HCT116 (cell line): ENCODE measurements around the gene TBC1D17. TPM values are rescaled to one million over a fixed set of nuclear protein-coding genes. Genes with fewer than 3 reads are reported as not detected.

ENCODE experiments used
- ATAC-seq: fragments of 200-7000 bp; cut with Tn5 transposase; 2 replicates; pipeline ENCODE4 v1.9.1; 2020; ENCODE audit warnings: mild to moderate bottlenecking, moderate library complexity
- BruUV-seq: library from RNA; stranded (reverse); fragments of 400-500 nt; replicated peaks from 2 replicates; lab custom pipeline; 2021; lab: Mats Ljungman, UMichigan
- CTCF ChIA-PET: fragments of 300-600 bp; sonication (Branson Sonifier 250); formaldehyde crosslinking; loops from one replicate; lab custom pipeline; 2021; ENCODE audit warnings: antibody characterized with exemption; lab: Charles Lee
- POLR2A ChIA-PET: fragments of 300-600, 350-600 bp; sonication (Branson Sonifier 250); formaldehyde crosslinking; loops from one replicate; lab custom pipeline; 2021; ENCODE audit warnings: antibody characterized with exemption; lab: Charles Lee
- RAD21 ChIA-PET, 2 experiments: fragments of 300-600 bp; sonication (Branson Sonifier 250); formaldehyde crosslinking; loops; one replicate each; lab custom pipeline; 2023; ENCODE audit warnings: low total read pairs in 2 of 2; ENCODE audit not compliant: uncharacterized antibody in 2 of 2, unreplicated experiment in 2 of 2, low non-redundant PET in 1 of 2; lab: Charles Lee
- DNase-seq: peaks from one replicate; pipeline ENCODE4 v3.0.0-alpha.2; 2010; ENCODE audit warnings: low read depth, low spot score
- H2AFZ ChIP-seq: fragments of 200-600 bp; shearing (Covaris generic), sonication (generic); 2 replicates; pipeline ENCODE4 v1.6.1; 2017; ENCODE audit warnings: low read depth, mixed run types, mixed read lengths, antibody characterized with exemption, low read length; ENCODE audit not compliant: poor library complexity, severe bottlenecking
- H3K27ac ChIP-seq: 2 replicates; pipeline ENCODE4 v1.5.1; 2012; ENCODE audit warnings: low read depth, low read length
- H3K27me3 ChIP-seq: fragments of 200-600 bp; sonication (generic); 2 replicates; pipeline ENCODE4 v1.6.1; 2016; ENCODE audit warnings: mixed run types, low read length, mixed read lengths; ENCODE audit not compliant: insufficient read depth
- H3K36me3 ChIP-seq, 2 experiments: fragments of 200-500 bp in 1 of 2; fragments of 200-600 bp in 1 of 2; sonication (Bioruptor generic) in 1 of 2; sonication (generic) in 1 of 2; 2 replicates each; pipeline versions ENCODE4 v1.5.1 to v1.6.1; 2014 to 2016; ENCODE audit warnings: low read length in 2 of 2, inconsistent platforms in 1 of 2, mixed read lengths in 1 of 2, mixed run types in 1 of 2; ENCODE audit not compliant: insufficient read depth in 2 of 2, control insufficient read depth in 1 of 2
- H3K4me1 ChIP-seq, 2 experiments: fragments of 200-600 bp in 1 of 2; sonication (generic) in 1 of 2; 2 replicates each; pipeline versions ENCODE4 v1.5.1 to v1.6.1; 2012 to 2017; ENCODE audit warnings: low read length in 2 of 2, inconsistent platforms in 1 of 2, mild to moderate bottlenecking in 1 of 2, mixed read lengths in 1 of 2, mixed run types in 1 of 2, moderate library complexity in 1 of 2; ENCODE audit not compliant: insufficient read depth in 2 of 2, control insufficient read depth in 1 of 2
- H3K4me2 ChIP-seq: fragments of 200-600 bp; sonication (generic); 2 replicates; pipeline ENCODE4 v1.6.1; 2017; ENCODE audit warnings: mixed run types, low read length, mixed read lengths
- H3K4me3 ChIP-seq, 2 experiments: fragments of 200-600 bp in 1 of 2; sonication (generic) in 1 of 2; replicated peaks in 1 of 2; 2 replicates each; pipeline ENCODE4 v1.5.1; 2011 to 2016; ENCODE audit warnings: low read length in 2 of 2, control low read depth in 1 of 2, low read depth in 1 of 2, mild to moderate bottlenecking in 1 of 2, mixed read lengths in 1 of 2, mixed run types in 1 of 2
- H3K79me2 ChIP-seq: fragments of 200-600 bp; sonication (generic); 2 replicates; pipeline ENCODE4 v1.6.1; 2017; ENCODE audit warnings: mild to moderate bottlenecking, mixed run types, low read length, moderate library complexity, mixed read lengths; ENCODE audit not compliant: insufficient read depth
- H3K9ac ChIP-seq: fragments of 200-600 bp; sonication (generic); 2 replicates; pipeline ENCODE4 v1.6.1; 2016; ENCODE audit warnings: low read length, mixed read lengths
- H3K9me2 ChIP-seq: fragments of 200-600 bp; sonication (generic), shearing (Covaris generic); 2 replicates; pipeline ENCODE4 v1.6.1; 2017; ENCODE audit warnings: mixed run types, mild to moderate bottlenecking, moderate library complexity; ENCODE audit not compliant: insufficient read depth
- H3K9me3 ChIP-seq, 2 experiments: fragments of 200-500 bp in 1 of 2; fragments of 200-600 bp in 1 of 2; sonication (Bioruptor generic) in 1 of 2; sonication (generic) in 1 of 2; 2 replicates each; pipeline ENCODE4 v1.6.1; 2014 to 2017; ENCODE audit warnings: low read length in 2 of 2, mixed read lengths in 2 of 2, inconsistent platforms in 1 of 2, low read depth in 1 of 2, mild to moderate bottlenecking in 1 of 2, mixed run types in 1 of 2, moderate library complexity in 1 of 2; ENCODE audit not compliant: control insufficient read depth in 1 of 2, insufficient read depth in 1 of 2
- H4K20me1 ChIP-seq: fragments of 200-600 bp; sonication (generic), shearing (Covaris generic); 2 replicates; pipeline ENCODE4 v1.6.1; 2017; ENCODE audit warnings: mixed run types, mild to moderate bottlenecking, moderate library complexity; ENCODE audit not compliant: insufficient read depth
- CEBPB ChIP-seq: IDR thresholded peaks from 2 replicates; pipeline ENCODE4 v1.6.1; 2012; ENCODE audit warnings: low read depth
- FOSL1 ChIP-seq: IDR thresholded peaks from 2 replicates; pipeline ENCODE4 v1.6.1; 2012; ENCODE audit warnings: low read depth
- POLR2A ChIP-seq: IDR thresholded peaks from 2 replicates; pipeline ENCODE4 v1.7.0; 2011; ENCODE audit warnings: borderline replicate concordance; ENCODE audit not compliant: insufficient read depth, insufficient read length; ENCODE audit errors: extremely low read depth
- POLR2AphosphoS5 ChIP-seq: IDR thresholded peaks from 2 replicates; pipeline ENCODE4 v1.6.1; 2011; ENCODE audit warnings: mild to moderate bottlenecking, low read depth, low read length, moderate library complexity
- SIN3A ChIP-seq: IDR thresholded peaks from 2 replicates; pipeline ENCODE4 v1.6.1; 2012; ENCODE audit warnings: low read depth
- intact Hi-C: fragments of 100-400 bp; cut with micrococcal nuclease; formaldehyde crosslinking; loops from 2 replicates; pipeline ENCODE4 v1.10.0; 2022
- total RNA-seq: library from RNA; stranded (reverse); gene quantifications from one replicate; pipeline ENCODE4 v1.2.1, GENCODE V29; 2021; ENCODE audit not compliant: unreplicated experiment

TBC1D17 gene
- total RNA-seq, 1 experiment from 2014 or later: 32.9 TPM

GRCh38 chr19:49855676-49856573, 21.6 kb upstream of the TBC1D17 start:
- no peaks in the 10 kb centered on the region for H4K20me1 ChIP-seq
- no peaks in the 10 kb centered on the region for H3K27me3 ChIP-seq
- peaks cover 6 to 20% of the 10 kb centered on the region in 2 experiments; a peak in 3 of 4 replicates for H3K36me3 ChIP-seq
- ChIA-PET POLR2A (interaction anchor here (1.7 kb wide), 1 partner anchor 9 kb away, joined by 6 read pairs; no protein-coding TSS in a partner anchor), RAD21 (no interaction called here), CTCF (no interaction called here)
- peaks cover 9 to 35% of the 10 kb centered on the region in 2 experiments for H3K4me1 ChIP-seq
- H3K79me2 ChIP-seq: peaks cover 44% of the 10 kb centered on the region
- H3K9ac ChIP-seq: no peak overlapping the region
- DNase-seq (no peak), ATAC-seq (peak; percentile 8)
- H3K4me2 ChIP-seq: no peak overlapping the region
- H3K27ac ChIP-seq: peak overlapping the region; percentile 48
- TF ChIP-seq POLR2A (peak; percentile 21), CEBPB (no peak), SIN3A (0 out of 2 replicates have a peak, but pooled peaks have one; percentile 24)
- intact Hi-C loops: no loop called here
- H3K9me3 ChIP-seq: no peaks in the 10 kb centered on the region
- BruUV-seq: no TSS peak
- H3K9me2 ChIP-seq: no peaks in the 10 kb centered on the region
- no peak overlapping the region for H3K4me3 ChIP-seq
- no peak overlapping the region for H2AFZ ChIP-seq

DNA sequence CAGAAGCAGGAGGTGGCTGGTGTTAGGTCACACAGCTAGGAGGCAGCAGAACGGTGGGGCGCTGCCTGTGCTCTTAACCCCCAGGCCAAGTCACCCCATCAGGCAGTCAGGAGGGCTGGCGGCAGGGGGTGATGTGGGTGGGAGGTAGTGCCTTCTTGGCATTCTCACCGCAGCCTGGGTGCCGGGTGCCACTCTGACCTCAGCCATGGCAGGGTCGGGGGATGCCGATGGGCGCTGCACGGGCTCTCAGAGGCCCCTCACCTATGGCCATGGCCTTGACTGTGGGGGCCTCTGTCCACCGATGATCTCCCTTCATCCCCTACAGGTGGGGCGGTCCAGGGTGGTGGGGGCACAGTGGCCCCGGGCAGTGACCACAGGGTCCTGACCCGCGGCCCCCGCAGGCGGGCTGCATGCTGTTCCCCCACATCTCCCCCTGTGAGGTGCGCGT, 20.9 kb upstream of the TBC1D17 start:
- TF ChIP-seq POLR2AphosphoS5: peak; percentile 22
- no peak for TF ChIP-seq FOSL1

More for the DNA sequence above, 20.9 kb upstream of the TBC1D17 start:
- BruUV-seq: no TSS peak
- peak; percentile 9 for ATAC-seq
- H3K4me3 ChIP-seq: no peak overlapping the region
- H2AFZ ChIP-seq: no peak overlapping the region
- H3K27ac ChIP-seq: no peak overlapping the region
- H3K9ac ChIP-seq: no peak overlapping the region
- H3K27me3 ChIP-seq: no peaks in the 10 kb centered on the region
- POLR2A ChIA-PET: no interaction called here
- no peaks in the 10 kb centered on the region for H3K9me3 ChIP-seq
- H3K79me2 ChIP-seq: peaks cover 44% of the 10 kb centered on the region
- peaks cover 11 to 25% of the 10 kb centered on the region in 2 experiments; a peak in 3 of 4 replicates for H3K36me3 ChIP-seq
- no peak overlapping the region for H3K4me2 ChIP-seq
- RAD21 ChIA-PET: no interaction called here
- DNase-seq: no peak
- intact Hi-C loops: no loop called here
- CTCF ChIA-PET: no interaction called here
- no peaks in the 10 kb centered on the region for H3K9me2 ChIP-seq
- H4K20me1 ChIP-seq: no peaks in the 10 kb centered on the region
- H3K4me1 ChIP-seq: peaks cover 9 to 39% of the 10 kb centered on the region in 2 experiments
